Stimulated activated CD8-positive, alpha-beta memory T cell treated with anti-CD3 and anti-CD28 coated beads, Interleukin-7, amount 100 ng/mL, for 1 hour (primary cell): ENCODE measurements around the gene KANSL1.

Source experiments
- DNase-seq, 2 donors: peaks; one replicate each; pipeline ENCODE4 v3.0.0-alpha.2; 2020; ENCODE audit warnings: low read depth in 2 of 2

The KANSL1 gene

GRCh38 chr17:46074540-46074939, 118.7 kb downstream of the KANSL1 start:
- DNase-seq, result no peak

- DNase-seq, result no peak
These were observed 120.2 kb downstream of the KANSL1 start for GRCh38 chr17:46072998-46073397.

- DNase-seq, result no peak
These were observed 121.4 kb downstream of the KANSL1 start for GRCh38 chr17:46071796-46072195.

- no peak for DNase-seq
These were observed 128.8 kb downstream of the KANSL1 start for GRCh38 chr17:46064460-46064859.

- no peak for DNase-seq
These were observed 130.0 kb downstream of the KANSL1 start for GRCh38 chr17:46063241-46063640.

GRCh38 chr17:46061435-46061834, 131.8 kb downstream of the KANSL1 start:
- DNase-seq, result no peak

- no peak for DNase-seq
These were observed 132.8 kb downstream of the KANSL1 start for GRCh38 chr17:46060461-46060860.

- no peak for DNase-seq
These were observed 133.7 kb downstream of the KANSL1 start for GRCh38 chr17:46059486-46059885.

- DNase-seq, result no peak
These were observed 135.9 kb downstream of the KANSL1 start for GRCh38 chr17:46057366-46057765.

- DNase-seq, result no peak
These were observed 136.4 kb downstream of the KANSL1 start for GRCh38 chr17:46056800-46057304.

- no peak for DNase-seq
These were observed 139.2 kb downstream of the KANSL1 start for GRCh38 chr17:46053911-46054534.

- no peak for DNase-seq
These were observed 143.6 kb downstream of the KANSL1 start for GRCh38 chr17:46049656-46050055.

- DNase-seq, result no peak
These were observed 145.4 kb downstream of the KANSL1 start for GRCh38 chr17:46047856-46048255.

- no peak for DNase-seq
These were observed 145.8 kb downstream of the KANSL1 start for GRCh38 chr17:46047398-46047797.

GRCh38 chr17:46046957-46047356, 146.3 kb downstream of the KANSL1 start:
- DNase-seq, result no peak

GRCh38 chr17:46045639-46046038, 147.6 kb downstream of the KANSL1 start:
- no peak for DNase-seq

GRCh38 chr17:46044989-46045388, 148.2 kb downstream of the KANSL1 start:
- no peak for DNase-seq

- peak; percentile 14 to 30 for DNase-seq
These were observed 148.8 kb downstream of the KANSL1 start for GRCh38 chr17:46044286-46044928.

GRCh38 chr17:46043606-46044005, 149.6 kb downstream of the KANSL1 start:
- no peak for DNase-seq

GRCh38 chr17:46042925-46043324, 150.3 kb downstream of the KANSL1 start:
- DNase-seq, result no peak

- DNase-seq, result no peak
These were observed 151.0 kb downstream of the KANSL1 start for GRCh38 chr17:46042246-46042645.

- no peak for DNase-seq
These were observed 153.5 kb downstream of the KANSL1 start for GRCh38 chr17:46039592-46040186.

- no peak for DNase-seq
These were observed 154.3 kb downstream of the KANSL1 start for GRCh38 chr17:46038937-46039336.
